HG03135 (cell line): ENCODE results near the gene CLDN9.

Experiments
- ATAC-seq: cut with Tn5 transposase; IDR thresholded peaks from one replicate; pipeline ENCODE4 v1.9.1; 2021; ENCODE audit warnings: mild to moderate bottlenecking, moderate library complexity; ENCODE audit not compliant: unreplicated experiment

CLDN9 gene

GRCh38 chr16:3028716-3029319 is 16.1 kb downstream of the CLDN9 start:
- no peak for ATAC-seq

GRCh38 chr16:3029491-3030221 is 16.9 kb downstream of the CLDN9 start:
- no peak for ATAC-seq

GRCh38 chr16:3030222-3031212 is 17.8 kb downstream of the CLDN9 start:
- no peak for ATAC-seq

GRCh38 chr16:3032624-3033023 is 19.9 kb downstream of the CLDN9 start:
- no peak for ATAC-seq

GRCh38 chr16:3035289-3035971 is 22.7 kb downstream of the CLDN9 start:
- ATAC-seq = no peak

- no peak for ATAC-seq
Measured at GRCh38 chr16:3035972-3036725, 23.4 kb downstream of the CLDN9 start.

- ATAC-seq = no peak
Measured at GRCh38 chr16:3036726-3037315, 24.1 kb downstream of the CLDN9 start, which contains the start of gene BICDL2. TSS of gene BICDL2 (minus strand) at chr16:3036944. CDS start at chr16:3035496, 1,448 bp downstream.

- no peak for ATAC-seq
Measured at GRCh38 chr16:3038256-3038655, 25.5 kb downstream of the CLDN9 start.

GRCh38 chr16:3038896-3039295 is 26.2 kb downstream of the CLDN9 start:
- no peak for ATAC-seq

GRCh38 chr16:3042376-3042775 is 29.7 kb downstream of the CLDN9 start:
- ATAC-seq = no peak

- ATAC-seq = no peak
Measured at GRCh38 chr16:3044708-3045107, 32.0 kb downstream of the CLDN9 start.

- ATAC-seq = no peak
Measured at GRCh38 chr16:3045758-3046640, 33.3 kb downstream of the CLDN9 start, which contains the start of gene MMP25. TSS of gene MMP25 (plus strand) at chr16:3046561. CDS start at chr16:3046918, 357 bp downstream.

- ATAC-seq = no peak
Measured at GRCh38 chr16:3046641-3047386, 34.1 kb downstream of the CLDN9 start.

GRCh38 chr16:3047387-3047720 is 34.6 kb downstream of the CLDN9 start:
- no peak for ATAC-seq

- ATAC-seq = no peak
Measured at GRCh38 chr16:3049921-3050481, 37.3 kb downstream of the CLDN9 start.

- no peak for ATAC-seq
Measured at GRCh38 chr16:3050487-3050886, 37.8 kb downstream of the CLDN9 start.

- no peak for ATAC-seq
Measured at GRCh38 chr16:3051009-3051408, 38.3 kb downstream of the CLDN9 start.

- no peak for ATAC-seq
Measured at GRCh38 chr16:3051494-3051893, 38.8 kb downstream of the CLDN9 start.
